ENCODE data around the gene TTC39B. TPM values are rescaled to one million over a fixed set of nuclear protein-coding genes. Genes with fewer than 3 reads are reported as not detected.
A peak's percentile ranks its signal among the peaks of the same experiment; 100 is the strongest.

Gene TTC39B
- total and polyA plus RNA-seq, 2 donors (not counting 3 experiments of a cell fraction or from before 2014, with no cell fraction given), result 1.0 to 5.4 TPM

DNA sequence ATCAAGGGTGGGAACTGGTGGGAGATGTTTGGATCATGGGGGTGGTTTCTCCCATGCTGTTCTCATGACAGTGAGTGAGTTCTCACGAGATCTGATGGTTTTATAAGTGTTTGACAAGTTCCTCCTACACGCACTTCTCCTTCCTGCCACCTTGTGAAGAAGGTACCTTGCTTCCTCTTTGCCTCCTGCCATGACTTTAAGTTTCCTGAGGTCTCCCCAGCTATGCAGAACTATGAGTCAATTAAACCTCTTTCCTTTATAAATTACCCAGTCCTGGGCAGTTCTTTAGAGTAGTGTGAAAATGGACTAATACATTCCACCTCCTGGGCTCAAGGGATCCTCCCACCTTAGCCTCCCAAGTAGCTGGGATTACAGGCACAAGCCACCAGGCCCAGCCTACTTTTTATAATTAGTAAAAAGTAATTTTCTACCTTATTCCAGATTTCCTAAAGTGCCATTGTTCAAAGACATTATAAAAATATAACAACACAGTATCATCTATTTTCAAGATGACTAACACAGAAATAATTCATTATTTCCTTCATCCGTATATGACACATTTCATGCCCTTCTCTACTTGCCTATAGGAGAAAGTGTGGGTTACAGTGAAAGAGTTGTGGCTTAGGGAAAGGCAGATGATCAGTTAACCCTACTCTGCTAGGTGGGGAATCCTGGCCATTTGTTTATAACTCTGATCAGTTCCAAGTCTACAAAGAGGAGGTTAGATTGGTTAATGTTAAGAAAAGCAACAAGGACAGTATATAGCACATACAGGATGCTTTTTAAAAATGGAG is 99.9 kb downstream of the TTC39B start:
- DNase-seq (ENCODE audit: low read depth, low spot score), result no peak
- H3K4me1 ChIP-seq (ENCODE audit: control insufficient read depth, extremely low read depth, insufficient read depth, low read length), result peaks cover 12% of the 10 kb centered on the region
- no peaks in the 10 kb centered on the region for H3K9me3 ChIP-seq (replicated peaks; ENCODE audit: control insufficient read depth, insufficient read depth, low read length)
- no peaks in the 10 kb centered on the region for H4K20me1 ChIP-seq (replicated peaks; ENCODE audit: control insufficient read depth, extremely low read depth, insufficient read depth, low read length)
- no peak overlapping the region for H2AFZ ChIP-seq (ENCODE audit: low read depth, low read length)
- TF ChIP-seq FOS (IDR thresholded peaks at IDR 0.05; ENCODE audit: borderline replicate concordance, insufficient read depth, low read length) (peak; percentile 40), JUN (IDR thresholded peaks at IDR 0.05; ENCODE audit: borderline replicate concordance, insufficient read depth, insufficient read length, low read depth) (no peak)
- ChIA-PET POLR2A (no interaction called here), CTCF (interaction anchor here (1.0 kb wide), 1 partner anchor 25 kb away, joined by 3 read pairs; no protein-coding TSS in a partner anchor)
- no peaks in the 10 kb centered on the region for H3K79me2 ChIP-seq (ENCODE audit: control insufficient read depth, insufficient read depth, low read length)
- no peaks in the 10 kb centered on the region for H3K27me3 ChIP-seq (ENCODE audit: control insufficient read depth in 2 of 2, insufficient read depth in 2 of 2, low read length in 2 of 2)
- no peaks in the 10 kb centered on the region for H3K9me1 ChIP-seq (replicated peaks; ENCODE audit: control insufficient read depth, extremely low read depth, insufficient read depth, low read length)
- no peak overlapping the region for H3K9ac ChIP-seq (replicated peaks; ENCODE audit: extremely low read depth, insufficient read depth, low read length)
- no peak overlapping the region for H3K4me3 ChIP-seq (replicated peaks in 1 of 3; ENCODE audit: insufficient read depth in 1 of 3, low read depth in 1 of 3, low read length in 3 of 3)
- no TSS peak for BruUV-seq (replicated peaks)
- no peaks in the 10 kb centered on the region for H3K36me3 ChIP-seq (ENCODE audit: control insufficient read depth in 2 of 2, extremely low read depth in 1 of 2, insufficient read depth in 2 of 2, low read length in 2 of 2)
- no peak overlapping the region for H3K4me2 ChIP-seq (ENCODE audit: insufficient read depth, low read length)
- dilution Hi-C loops (cut with MboI; ENCODE audit: extremely low pct_ligation_motif_present, low sequenced_read_pairs) (no loop called here), intact Hi-C loops (cut with micrococcal nuclease) (no loop called here)
- FAIRE-seq, result no peak
- H3K27ac ChIP-seq (ENCODE audit: insufficient read depth, low read depth, low read length), result no peak overlapping the region

GRCh38 chr9:15205632-15206420 is 101.2 kb downstream of the TTC39B start:
- no peaks in the 10 kb centered on the region for H3K36me3 ChIP-seq (ENCODE audit: control insufficient read depth in 2 of 2, extremely low read depth in 1 of 2, insufficient read depth in 2 of 2, low read length in 2 of 2)
- no peak overlapping the region for H3K9ac ChIP-seq (replicated peaks; ENCODE audit: extremely low read depth, insufficient read depth, low read length)
- peaks cover 12% of the 10 kb centered on the region for H3K4me1 ChIP-seq (ENCODE audit: control insufficient read depth, extremely low read depth, insufficient read depth, low read length)
- intact Hi-C loops (cut with micrococcal nuclease), result no loop called here
- ChIA-PET CTCF (interaction anchor here (0.9 to 1.6 kb wide), 5 partner anchors 10 to 52 kb away, joined by 3 to 5 read pairs (median 4); no protein-coding TSS in a partner anchor), POLR2A (no interaction called here)
- H3K4me3 ChIP-seq (replicated peaks in 1 of 3; ENCODE audit: insufficient read depth in 1 of 3, low read depth in 1 of 3, low read length in 3 of 3), result no peak overlapping the region
- no peak overlapping the region for H3K27ac ChIP-seq (ENCODE audit: insufficient read depth, low read depth, low read length)
- H3K79me2 ChIP-seq (ENCODE audit: control insufficient read depth, insufficient read depth, low read length), result no peaks in the 10 kb centered on the region
- no peak overlapping the region for H2AFZ ChIP-seq (ENCODE audit: low read depth, low read length)
- FAIRE-seq (peak; percentile 55), DNase-seq (ENCODE audit: low read depth, low spot score) (peak; percentile 58)
- no peaks in the 10 kb centered on the region for H4K20me1 ChIP-seq (replicated peaks; ENCODE audit: control insufficient read depth, extremely low read depth, insufficient read depth, low read length)
- no peaks in the 10 kb centered on the region for H3K27me3 ChIP-seq (ENCODE audit: control insufficient read depth in 2 of 2, insufficient read depth in 2 of 2, low read length in 2 of 2)
- TF ChIP-seq GATA2 (IDR thresholded peaks at IDR 0.05; ENCODE audit: insufficient read depth, insufficient read length, low read depth, low read length) (no peak), FOS (IDR thresholded peaks at IDR 0.05; ENCODE audit: borderline replicate concordance, insufficient read depth, low read length) (peak; percentile 66), JUN (IDR thresholded peaks at IDR 0.05; ENCODE audit: borderline replicate concordance, insufficient read depth, insufficient read length, low read depth) (peak; percentile 25), MYC (IDR thresholded peaks at IDR 0.05; ENCODE audit: low read depth, low read length) (no peak)
- TF ChIP-seq, protein P1, sequence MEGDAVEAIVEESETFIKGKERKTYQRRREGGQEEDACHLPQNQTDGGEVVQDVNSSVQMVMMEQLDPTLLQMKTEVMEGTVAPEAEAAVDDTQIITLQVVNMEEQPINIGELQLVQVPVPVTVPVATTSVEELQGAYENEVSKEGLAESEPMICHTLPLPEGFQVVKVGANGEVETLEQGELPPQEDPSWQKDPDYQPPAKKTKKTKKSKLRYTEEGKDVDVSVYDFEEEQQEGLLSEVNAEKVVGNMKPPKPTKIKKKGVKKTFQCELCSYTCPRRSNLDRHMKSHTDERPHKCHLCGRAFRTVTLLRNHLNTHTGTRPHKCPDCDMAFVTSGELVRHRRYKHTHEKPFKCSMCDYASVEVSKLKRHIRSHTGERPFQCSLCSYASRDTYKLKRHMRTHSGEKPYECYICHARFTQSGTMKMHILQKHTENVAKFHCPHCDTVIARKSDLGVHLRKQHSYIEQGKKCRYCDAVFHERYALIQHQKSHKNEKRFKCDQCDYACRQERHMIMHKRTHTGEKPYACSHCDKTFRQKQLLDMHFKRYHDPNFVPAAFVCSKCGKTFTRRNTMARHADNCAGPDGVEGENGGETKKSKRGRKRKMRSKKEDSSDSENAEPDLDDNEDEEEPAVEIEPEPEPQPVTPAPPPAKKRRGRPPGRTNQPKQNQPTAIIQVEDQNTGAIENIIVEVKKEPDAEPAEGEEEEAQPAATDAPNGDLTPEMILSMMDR (IDR thresholded peaks at IDR 0.05; ENCODE audit: extremely low read depth in 1 of 2, insufficient read depth in 1 of 2, low read depth in 1 of 2, low read length in 2 of 2), result no peak
- TF ChIP-seq, protein P2, sequence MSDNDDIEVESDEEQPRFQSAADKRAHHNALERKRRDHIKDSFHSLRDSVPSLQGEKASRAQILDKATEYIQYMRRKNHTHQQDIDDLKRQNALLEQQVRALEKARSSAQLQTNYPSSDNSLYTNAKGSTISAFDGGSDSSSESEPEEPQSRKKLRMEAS (IDR thresholded peaks at IDR 0.05; ENCODE audit: insufficient read depth, insufficient read length), result no peak
- BruUV-seq (replicated peaks), result no TSS peak
- dilution Hi-C loops (cut with MboI; ENCODE audit: extremely low pct_ligation_motif_present, low sequenced_read_pairs), result no loop called here
- H3K9me1 ChIP-seq (replicated peaks; ENCODE audit: control insufficient read depth, extremely low read depth, insufficient read depth, low read length), result no peaks in the 10 kb centered on the region
- H3K9me3 ChIP-seq (replicated peaks; ENCODE audit: control insufficient read depth, insufficient read depth, low read length), result no peaks in the 10 kb centered on the region
- H3K4me2 ChIP-seq (ENCODE audit: insufficient read depth, low read length), result no peak overlapping the region

All from endothelial cell of umbilical vein (primary cell).